Activated T-cell treated with anti-CD3 and anti-CD28 coated beads, Interleukin-2, amount 50 U/mL, for 4 hours (primary cell): ENCODE data around the gene CDH20. TPM values are rescaled to one million over a fixed set of nuclear protein-coding genes. Genes with fewer than 3 reads are reported as not detected.
A peak's percentile ranks its signal among the peaks of the same experiment; 100 is the strongest.

Experiments
- ATAC-seq, 2 donors: fragments of 200-7000 bp; cut with Tn5 transposase; one replicate each; pipeline ENCODE4 v1.10.0; 2021
- DNase-seq: peaks from one replicate; pipeline ENCODE4 v3.0.0-alpha.2; 2020
- H3K27me3 Mint-ChIP-seq: one replicate; pipeline ENCODE4 v1.8.0; 2021; ENCODE audit warnings: low read depth, mixed read lengths
- H3K36me3 Mint-ChIP-seq: one replicate; pipeline ENCODE4 v1.8.0; 2022; ENCODE audit warnings: mixed read lengths; ENCODE audit not compliant: insufficient read depth
- H3K4me1 Mint-ChIP-seq: one replicate; pipeline ENCODE4 v1.8.0; 2021; ENCODE audit warnings: low read depth, mixed read lengths
- H3K4me3 Mint-ChIP-seq: one replicate; pipeline ENCODE4 v1.8.0; 2021; ENCODE audit warnings: mild to moderate bottlenecking, moderate library complexity, mixed read lengths
- H3K9me3 Mint-ChIP-seq: one replicate; pipeline ENCODE4 v1.8.0; 2021; ENCODE audit warnings: mixed read lengths
- total RNA-seq, 3 donors: library from RNA; stranded (reverse); gene quantifications; one replicate each; pipeline ENCODE4 v1.2.1, GENCODE V29; 2021

Gene CDH20
- under 1 TPM in 2 of 3 donors, not detected in 1; 0.11 to 0.15 TPM for total RNA-seq

- H3K27me3 Mint-ChIP-seq: peaks cover 29% of the 10 kb centered on the region
- DNase-seq (no peak), ATAC-seq (no peak)
- no peak within 1 kb of the TSS for H3K4me3 Mint-ChIP-seq
- no peaks in the 10 kb centered on the region for H3K36me3 Mint-ChIP-seq
- no peaks in the 10 kb centered on the region for H3K9me3 Mint-ChIP-seq
- H3K4me1 Mint-ChIP-seq: no peaks in the 10 kb centered on the region
These were observed at the start of gene CDH20 for GRCh38 chr18:61333271-61333745. TSS of gene CDH20 (plus strand) at chr18:61333430.

DNA sequence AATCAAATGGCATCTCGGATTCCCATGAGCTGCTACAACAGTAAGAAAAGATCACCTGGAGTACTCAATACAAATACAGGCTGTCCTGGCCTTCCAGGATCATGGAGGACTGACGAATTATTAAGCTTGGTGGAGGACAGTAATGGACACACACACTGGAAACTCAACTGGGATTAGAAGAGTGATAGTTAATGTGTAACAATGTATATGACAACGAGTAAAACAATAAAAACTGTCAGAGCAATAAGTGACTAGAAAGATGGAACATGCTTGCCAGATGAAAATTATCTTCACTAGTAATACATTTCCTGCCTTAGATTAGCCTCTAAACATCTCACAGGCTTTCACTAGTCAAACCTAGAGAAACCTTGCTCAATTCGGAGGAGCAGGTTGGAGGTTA is 49.2 kb upstream of the CDH20 start:
- H3K27me3 Mint-ChIP-seq: no peaks in the 10 kb centered on the region
- H3K4me1 Mint-ChIP-seq: no peaks in the 10 kb centered on the region
- peaks cover 15% of the 10 kb centered on the region for H3K9me3 Mint-ChIP-seq
- H3K4me3 Mint-ChIP-seq: no peak overlapping the region
- no peaks in the 10 kb centered on the region for H3K36me3 Mint-ChIP-seq
- ATAC-seq: no peak
- no peak for DNase-seq

GRCh38 chr18:61285777-61286176 is 47.5 kb upstream of the CDH20 start:
- H3K4me3 Mint-ChIP-seq: no peak overlapping the region
- H3K27me3 Mint-ChIP-seq: no peaks in the 10 kb centered on the region
- DNase-seq (no peak), ATAC-seq (no peak)
- H3K36me3 Mint-ChIP-seq: no peaks in the 10 kb centered on the region
- no peaks in the 10 kb centered on the region for H3K4me1 Mint-ChIP-seq
- peaks cover 3% of the 10 kb centered on the region for H3K9me3 Mint-ChIP-seq

DNA sequence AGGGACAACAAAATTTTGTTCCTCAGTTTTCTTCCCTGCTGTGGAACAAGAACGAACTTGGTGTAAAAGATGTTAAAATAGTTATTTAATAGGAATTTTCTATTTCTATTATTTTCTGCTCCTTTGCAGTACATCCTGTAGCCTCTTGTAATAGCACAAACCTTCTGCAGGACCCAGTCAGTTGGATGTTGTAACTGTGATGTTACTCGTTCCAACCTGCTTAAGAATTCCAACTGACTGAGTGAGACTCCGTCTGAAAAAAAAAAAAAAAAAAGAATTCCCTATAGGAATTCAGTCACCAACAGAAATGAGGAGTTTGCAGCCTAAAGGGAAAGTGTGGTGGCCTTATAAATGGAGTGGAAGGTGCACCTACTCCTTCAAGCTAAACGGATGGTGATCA is 46.4 kb upstream of the CDH20 start:
- DNase-seq: no peak
- no peaks in the 10 kb centered on the region for H3K36me3 Mint-ChIP-seq
- H3K9me3 Mint-ChIP-seq: no peaks in the 10 kb centered on the region
- H3K27me3 Mint-ChIP-seq: no peaks in the 10 kb centered on the region
- no peak for ATAC-seq
- no peaks in the 10 kb centered on the region for H3K4me1 Mint-ChIP-seq
- H3K4me3 Mint-ChIP-seq: no peak overlapping the region

DNA sequence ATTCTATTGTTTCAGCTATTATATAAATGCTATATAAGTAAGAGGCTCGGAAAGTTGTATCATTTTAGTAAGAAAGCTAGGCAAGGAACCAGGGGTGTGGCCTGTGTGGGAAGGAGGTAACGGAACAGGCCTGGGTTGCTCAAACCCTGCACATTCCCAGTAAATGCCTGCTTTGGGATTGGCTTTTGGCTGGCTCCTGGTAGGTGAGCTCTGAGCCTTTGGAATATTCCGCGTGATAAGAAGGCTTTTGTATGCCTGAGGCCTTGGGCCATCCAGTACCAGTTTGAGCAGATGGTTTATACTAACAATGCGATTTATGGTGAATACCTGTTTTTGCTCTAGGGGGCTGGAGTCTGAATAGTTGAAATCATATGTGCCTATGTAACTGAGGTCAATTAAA is 42.6 kb upstream of the CDH20 start:
- ATAC-seq (no peak), DNase-seq (no peak)
- Mint-ChIP-seq H3K4me1 (no peaks in the 10 kb centered on the region), H3K4me3 (no peak overlapping the region), H3K36me3 (no peaks in the 10 kb centered on the region), H3K27me3 (no peaks in the 10 kb centered on the region), H3K9me3 (no peaks in the 10 kb centered on the region)

DNA sequence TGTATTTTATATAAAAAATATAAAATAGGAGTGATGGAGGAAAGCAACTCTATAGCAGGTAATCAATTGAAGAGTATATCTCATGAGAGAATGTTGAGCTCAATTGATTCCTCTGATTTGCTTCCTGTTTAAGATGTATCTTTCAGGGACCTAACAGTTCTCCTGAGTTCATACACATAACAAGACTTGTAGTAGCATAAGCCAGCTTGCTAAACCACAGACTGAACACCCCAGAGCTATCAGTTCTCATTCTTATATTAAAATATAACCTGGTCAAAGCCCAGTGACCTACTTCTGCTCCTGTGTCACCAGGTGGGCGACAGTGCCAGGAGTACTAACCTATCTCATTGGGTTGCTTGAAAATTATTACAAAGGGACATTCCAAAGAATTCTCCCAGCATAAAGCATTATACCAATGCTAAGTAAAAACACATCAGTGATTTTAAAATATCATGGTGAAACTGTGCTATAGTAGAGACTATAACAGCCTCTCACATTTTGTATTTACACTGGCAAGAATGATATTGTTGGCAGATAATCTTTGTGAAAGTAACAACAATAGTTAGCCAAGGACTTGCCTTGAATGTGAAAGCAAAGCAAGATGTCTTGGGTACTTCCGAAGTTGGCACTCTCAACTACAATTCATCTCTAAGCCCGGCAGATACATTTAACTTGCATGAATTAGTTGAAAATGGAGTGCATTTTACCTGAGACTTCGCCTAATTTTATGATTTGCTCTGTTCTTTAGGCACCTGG is 40.8 kb upstream of the CDH20 start:
- no peak for DNase-seq
- ATAC-seq: no peak
- Mint-ChIP-seq H3K27me3 (no peaks in the 10 kb centered on the region), H3K4me1 (no peaks in the 10 kb centered on the region), H3K36me3 (no peaks in the 10 kb centered on the region), H3K4me3 (no peak overlapping the region), H3K9me3 (no peaks in the 10 kb centered on the region)

DNA sequence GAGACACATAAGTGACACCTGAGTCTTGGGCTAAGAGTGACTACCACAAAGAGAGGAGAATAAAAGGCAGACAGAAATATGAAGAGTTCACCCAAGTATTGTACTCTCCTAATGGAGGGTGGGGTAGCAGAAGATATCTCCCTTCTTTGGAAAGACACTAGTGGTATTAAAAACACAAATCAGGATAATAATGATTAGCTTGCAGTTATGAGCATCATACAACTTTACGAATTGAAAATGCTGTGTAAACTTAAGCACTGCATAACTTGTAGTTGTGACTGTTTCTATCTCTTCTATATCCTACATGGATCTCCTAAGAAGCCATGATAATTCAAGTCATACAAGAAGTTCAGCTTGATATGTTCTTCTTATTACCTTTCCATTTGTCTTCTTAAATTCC is 38.1 kb upstream of the CDH20 start:
- Mint-ChIP-seq H3K27me3 (no peaks in the 10 kb centered on the region), H3K36me3 (no peaks in the 10 kb centered on the region), H3K4me1 (no peaks in the 10 kb centered on the region), H3K9me3 (no peaks in the 10 kb centered on the region), H3K4me3 (no peak overlapping the region)
- no peak for DNase-seq
- ATAC-seq: no peak

GRCh38 chr18:61308004-61308403 is 25.2 kb upstream of the CDH20 start:
- H3K4me1 Mint-ChIP-seq: no peaks in the 10 kb centered on the region
- peaks cover 3% of the 10 kb centered on the region for H3K9me3 Mint-ChIP-seq
- H3K36me3 Mint-ChIP-seq: no peaks in the 10 kb centered on the region
- DNase-seq: no peak
- no peak for ATAC-seq
- H3K4me3 Mint-ChIP-seq: no peak overlapping the region
- no peaks in the 10 kb centered on the region for H3K27me3 Mint-ChIP-seq

- ATAC-seq: no peak
- H3K27me3 Mint-ChIP-seq: no peaks in the 10 kb centered on the region
These were observed 24.3 kb upstream of the CDH20 start for GRCh38 chr18:61308795-61309393.

DNA sequence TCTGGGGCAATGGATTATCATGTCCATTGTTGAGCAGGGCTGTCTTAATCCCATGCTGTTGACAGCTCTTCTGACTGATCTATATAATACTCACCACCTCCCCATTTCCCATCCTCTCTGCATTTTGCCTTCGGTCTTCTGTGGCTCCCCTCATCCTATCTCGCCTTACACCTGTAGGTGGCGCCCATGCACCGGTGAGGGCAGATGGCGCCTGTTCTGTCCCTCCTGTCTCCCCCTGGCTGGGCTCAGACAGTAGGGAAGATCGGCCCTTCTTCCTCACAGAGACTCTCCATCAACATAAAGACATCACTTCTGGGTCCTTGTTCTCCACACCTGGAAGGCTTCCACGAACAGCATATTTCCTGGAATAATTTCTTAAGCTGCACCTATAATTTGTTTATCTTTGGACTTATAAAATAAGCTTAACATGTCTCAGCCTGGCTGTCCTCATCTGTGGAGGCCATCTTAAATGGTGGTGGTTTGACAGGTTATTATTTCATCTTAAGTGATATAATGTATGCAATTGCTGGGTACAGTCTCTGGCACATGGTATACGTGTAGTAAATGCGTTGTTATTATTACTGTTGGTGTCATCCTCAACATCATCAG is 10.9 kb upstream of the CDH20 start:
- Mint-ChIP-seq H3K4me3 (no peak overlapping the region), H3K27me3 (no peaks in the 10 kb centered on the region), H3K9me3 (peaks cover 11% of the 10 kb centered on the region), H3K4me1 (no peaks in the 10 kb centered on the region), H3K36me3 (no peaks in the 10 kb centered on the region)
- DNase-seq (no peak), ATAC-seq (peak in 1 of 2 donors; percentile 40)

More at GRCh38 chr18:61308795-61309393, 24.3 kb upstream of the CDH20 start:
- H3K9me3 Mint-ChIP-seq: peaks cover 3% of the 10 kb centered on the region
- no peaks in the 10 kb centered on the region for H3K4me1 Mint-ChIP-seq
- no peaks in the 10 kb centered on the region for H3K36me3 Mint-ChIP-seq
- no peak overlapping the region for H3K4me3 Mint-ChIP-seq
- DNase-seq: no peak

- H3K36me3 Mint-ChIP-seq: no peaks in the 10 kb centered on the region
- H3K9me3 Mint-ChIP-seq: peaks cover 10% of the 10 kb centered on the region
- no peak overlapping the region for H3K4me3 Mint-ChIP-seq
- H3K27me3 Mint-ChIP-seq: no peaks in the 10 kb centered on the region
- ATAC-seq (no peak), DNase-seq (no peak)
- H3K4me1 Mint-ChIP-seq: no peaks in the 10 kb centered on the region
These were observed 9.3 kb upstream of the CDH20 start for GRCh38 chr18:61323951-61324350.

DNA sequence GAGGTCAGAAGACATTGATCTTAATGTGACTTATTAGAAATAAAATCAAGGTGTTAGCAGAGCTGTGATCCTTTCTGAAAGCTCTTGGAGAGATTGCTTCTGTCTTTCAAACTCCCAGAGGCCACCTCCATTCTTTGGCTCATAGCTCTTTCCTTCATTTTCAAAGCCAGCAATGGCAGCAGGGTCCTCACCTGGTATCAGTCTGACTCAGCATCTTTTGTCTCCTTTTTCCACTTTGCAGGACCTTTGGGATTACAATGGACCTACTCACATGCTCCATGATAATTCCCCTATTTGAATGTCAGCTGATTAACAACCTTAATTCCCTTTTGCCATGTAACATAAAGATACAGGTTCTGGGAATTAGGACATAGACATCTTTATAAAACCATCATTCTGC is 6.8 kb upstream of the CDH20 start:
- Mint-ChIP-seq H3K4me3 (no peak overlapping the region), H3K9me3 (no peaks in the 10 kb centered on the region), H3K36me3 (no peaks in the 10 kb centered on the region), H3K27me3 (peaks cover under 1% of the 10 kb centered on the region), H3K4me1 (no peaks in the 10 kb centered on the region)
- no peak for DNase-seq
- no peak for ATAC-seq

- H3K36me3 Mint-ChIP-seq: no peaks in the 10 kb centered on the region
- H3K27me3 Mint-ChIP-seq: peaks cover 15% of the 10 kb centered on the region
- H3K4me3 Mint-ChIP-seq: no peak overlapping the region
- no peaks in the 10 kb centered on the region for H3K9me3 Mint-ChIP-seq
- DNase-seq: no peak
- ATAC-seq: no peak
- H3K4me1 Mint-ChIP-seq: no peaks in the 10 kb centered on the region
These were observed 3.8 kb upstream of the CDH20 start for GRCh38 chr18:61329398-61329797.

- Mint-ChIP-seq H3K4me3 (no peak overlapping the region), H3K36me3 (no peaks in the 10 kb centered on the region)
These were observed 2.2 kb upstream of the CDH20 start for GRCh38 chr18:61331051-61331450.

More at GRCh38 chr18:61331051-61331450, 2.2 kb upstream of the CDH20 start:
- ATAC-seq (no peak), DNase-seq (no peak)
- Mint-ChIP-seq H3K9me3 (no peaks in the 10 kb centered on the region), H3K4me1 (no peaks in the 10 kb centered on the region), H3K27me3 (peaks cover 28% of the 10 kb centered on the region)
